Caco-2 (cell line): ENCODE data around the gene MYOF. TPM values are rescaled to one million over a fixed set of nuclear protein-coding genes. Genes with fewer than 3 reads are reported as not detected.

ENCODE experiments used
- BruUV-seq: library from RNA; stranded (reverse); fragments of 400-500 nt; replicated peaks from 2 replicates; lab custom pipeline; 2021; lab: Mats Ljungman, UMichigan
- CTCF ChIA-PET: fragments of 300-600 bp; sonication (Branson Sonifier 250); formaldehyde crosslinking; loops from one replicate; lab custom pipeline; 2022; ENCODE audit warnings: antibody characterized with exemption; lab: Charles Lee
- POLR2A ChIA-PET: fragments of 300-600 bp; sonication (Branson Sonifier 250); formaldehyde crosslinking; loops from one replicate; lab custom pipeline; 2022; ENCODE audit warnings: antibody characterized with exemption; lab: Charles Lee
- DNase-seq, 2 experiments: peaks; one replicate each; pipeline versions ENCODE4 v3.0.0 to v3.0.0-alpha.2; 2020 to 2022
- H3K27me3 ChIP-seq: replicated peaks from 2 replicates; pipeline ENCODE4 v1.6.0; 2011; ENCODE audit warnings: low read length; ENCODE audit not compliant: control insufficient read depth, insufficient read depth
- H3K36me3 ChIP-seq: 2 replicates; pipeline ENCODE4 v1.5.1; 2011; ENCODE audit warnings: low read length; ENCODE audit not compliant: control insufficient read depth, insufficient read depth
- H3K4me1 ChIP-seq: fragments of 250-450 bp; sonication (Bioruptor Pico); 2 replicates; pipeline ENCODE4 v1.5.1; 2020; ENCODE audit warnings: mild to moderate bottlenecking
- H3K4me3 ChIP-seq: 2 replicates; pipeline ENCODE4 v1.5.1; 2011; ENCODE audit warnings: low read depth, mild to moderate bottlenecking, control low read depth, low read length
- H3K9me3 ChIP-seq: fragments of 250-450 bp; sonication (Bioruptor Pico); 2 replicates; pipeline ENCODE4 v1.5.1; 2020; ENCODE audit warnings: mild to moderate bottlenecking, moderate library complexity
- H3K27ac Mint-ChIP-seq: one replicate; pipeline ENCODE4 v1.8.0; 2022; ENCODE audit warnings: mixed read lengths; ENCODE audit not compliant: unreplicated experiment
- H3K27me3 Mint-ChIP-seq: one replicate; pipeline ENCODE4 v1.8.0; 2022; ENCODE audit warnings: mixed read lengths; ENCODE audit not compliant: insufficient read depth, unreplicated experiment
- H3K36me3 Mint-ChIP-seq: one replicate; pipeline ENCODE4 v1.8.0; 2022; ENCODE audit warnings: mild to moderate bottlenecking, mixed read lengths; ENCODE audit not compliant: insufficient read depth, unreplicated experiment
- H3K4me1 Mint-ChIP-seq: one replicate; pipeline ENCODE4 v1.8.0; 2022; ENCODE audit warnings: low read depth, mixed read lengths; ENCODE audit not compliant: unreplicated experiment
- H3K4me3 Mint-ChIP-seq: one replicate; pipeline ENCODE4 v1.8.0; 2022; ENCODE audit warnings: mild to moderate bottlenecking, moderate library complexity, mixed read lengths; ENCODE audit not compliant: unreplicated experiment
- H3K9me3 Mint-ChIP-seq: one replicate; pipeline ENCODE4 v1.8.0; 2022; ENCODE audit warnings: mixed read lengths; ENCODE audit not compliant: unreplicated experiment
- CTCF ChIP-seq, 2 experiments: fragments of 200-600 bp in 1 of 2; IDR thresholded peaks; 1 replicate in 1 of 2; 2 replicates in 1 of 2; pipeline versions ENCODE4 v1.5.1 to v1.8.0; 2011 to 2022; ENCODE audit warnings: antibody characterized with exemption in 1 of 2, control low read depth in 1 of 2, inconsistent platforms in 1 of 2, low read depth in 1 of 2, low read length in 1 of 2, mild to moderate bottlenecking in 1 of 2, moderate library complexity in 1 of 2; ENCODE audit not compliant: insufficient read depth in 1 of 2, severe bottlenecking in 1 of 2, unreplicated experiment in 1 of 2
- intact Hi-C: fragments of 100-400 bp; cut with micrococcal nuclease; formaldehyde crosslinking; loops from one replicate; pipeline ENCODE4 v1.10.0; 2022; ENCODE audit not compliant: unreplicated experiment
- total RNA-seq: library from RNA; stranded (reverse); gene quantifications from 2 replicates; pipeline ENCODE4 v1.2.3, GENCODE V29; 2022

MYOF gene
- total RNA-seq, 1 experiment from 2014 or later: 148 TPM

- H3K9me3 Mint-ChIP-seq: peaks cover 8% of the 10 kb centered on the region
- H3K27me3 ChIP-seq: no peaks in the 10 kb centered on the region
- H3K4me3 ChIP-seq: no peak overlapping the region
- ChIA-PET POLR2A (no interaction called here), CTCF (interaction anchor here (0.7 to 1.3 kb wide), 3 partner anchors 31 to 146 kb away, joined by 3 to 4 read pairs (median 3); partner anchors contain the start of gene MYOF)
- H3K36me3 ChIP-seq: no peaks in the 10 kb centered on the region
- intact Hi-C loops: loop anchor here (5.0 kb wide), 1 partner anchor 39 kb away; no protein-coding TSS in a partner anchor
- H3K27me3 Mint-ChIP-seq: no peaks in the 10 kb centered on the region
- no TSS peak for BruUV-seq
- H3K9me3 ChIP-seq: no peaks in the 10 kb centered on the region
- H3K36me3 Mint-ChIP-seq: peaks cover 94% of the 10 kb centered on the region
- TF ChIP-seq CTCF (IDR thresholded peaks at IDR 0.05; ENCODE audit: insufficient read depth in 1 of 2, low read depth in 1 of 2, low read length in 1 of 2, severe bottlenecking in 1 of 2, unreplicated experiment in 1 of 2): no peak
- H3K4me3 Mint-ChIP-seq: peak overlapping the region; percentile 45
- H3K27ac Mint-ChIP-seq: peak overlapping the region; percentile 83
- H3K4me1 ChIP-seq: peaks cover 40% of the 10 kb centered on the region
- DNase-seq: peak; percentile 54 to 72
- H3K4me1 Mint-ChIP-seq: peaks cover 44% of the 10 kb centered on the region
Observed at GRCh38 chr10:93408783-93409182, 73.4 kb downstream of the MYOF start.

DNA sequence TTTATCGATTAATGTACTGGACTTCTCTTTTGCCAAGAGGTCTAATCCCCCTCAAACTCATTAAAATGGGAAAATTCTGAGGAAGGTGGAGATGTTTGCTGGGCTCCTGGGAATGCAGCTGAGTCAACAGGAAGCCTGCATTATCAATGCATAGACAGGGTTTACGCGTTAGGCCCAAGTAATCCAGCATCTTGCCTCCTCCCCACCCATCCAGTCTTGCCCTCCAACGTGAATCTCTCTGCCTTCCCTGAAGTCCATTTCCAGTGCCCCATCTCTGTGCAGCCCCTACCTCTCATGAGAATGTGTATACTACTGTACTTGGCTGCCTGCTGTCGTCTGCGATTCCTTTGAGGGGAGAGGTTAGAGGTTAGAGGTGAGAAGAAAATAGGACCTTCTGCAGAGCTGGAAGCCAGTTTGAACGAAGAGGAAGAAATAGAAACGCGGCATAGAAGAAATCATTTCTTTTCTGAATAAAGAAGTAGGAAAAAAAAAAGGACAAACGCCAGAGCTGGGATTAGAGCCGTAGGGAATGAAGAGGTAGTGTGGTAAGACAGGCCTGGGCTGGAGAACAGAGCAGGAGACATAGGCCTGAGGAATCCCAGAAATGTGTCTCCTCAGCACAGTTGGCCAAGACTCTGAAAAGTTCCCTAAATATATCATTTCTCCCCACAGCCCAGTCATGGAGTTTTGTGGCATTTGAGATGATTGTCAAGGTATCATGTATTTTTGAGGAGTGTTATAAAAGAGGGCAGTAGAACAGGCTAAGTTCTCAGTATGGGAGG lies 75.6 kb downstream of the MYOF start:
- ChIA-PET CTCF (no interaction called here), POLR2A (interaction anchor here (0.6 kb wide), 1 partner anchor 69 kb away, joined by 4 read pairs; no protein-coding TSS in a partner anchor)
- Histone ChIP-seq H3K27me3 (no peaks in the 10 kb centered on the region), H3K9me3 (no peaks in the 10 kb centered on the region), H3K4me3 (no peak overlapping the region), H3K4me1 (peaks cover 41% of the 10 kb centered on the region), H3K36me3 (no peaks in the 10 kb centered on the region)
- H3K27ac Mint-ChIP-seq: peak overlapping the region; percentile 48
- no peaks in the 10 kb centered on the region for H3K9me3 Mint-ChIP-seq
- H3K4me1 Mint-ChIP-seq: peaks cover 47% of the 10 kb centered on the region
- no TSS peak for BruUV-seq
- H3K36me3 Mint-ChIP-seq: peaks cover 94% of the 10 kb centered on the region
- TF ChIP-seq CTCF (IDR thresholded peaks at IDR 0.05; ENCODE audit: insufficient read depth in 1 of 2, low read depth in 1 of 2, low read length in 1 of 2, severe bottlenecking in 1 of 2, unreplicated experiment in 1 of 2): no peak
- peak overlapping the region; percentile 6 for H3K4me3 Mint-ChIP-seq
- DNase-seq: no peak
- H3K27me3 Mint-ChIP-seq: no peaks in the 10 kb centered on the region
- intact Hi-C loops: loop anchor here (5.0 kb wide), 1 partner anchor 41 kb away; no protein-coding TSS in a partner anchor

- intact Hi-C loops: no loop called here
- no peak overlapping the region for H3K4me3 Mint-ChIP-seq
- POLR2A ChIA-PET: no interaction called here
- H3K4me1 ChIP-seq: peaks cover 32% of the 10 kb centered on the region
- TF ChIP-seq CTCF (IDR thresholded peaks at IDR 0.05; ENCODE audit: insufficient read depth in 1 of 2, low read depth in 1 of 2, low read length in 1 of 2, severe bottlenecking in 1 of 2, unreplicated experiment in 1 of 2): no peak
- DNase-seq: no peak
- H3K9me3 ChIP-seq: no peaks in the 10 kb centered on the region
- H3K36me3 ChIP-seq: no peaks in the 10 kb centered on the region
- no peaks in the 10 kb centered on the region for H3K27me3 Mint-ChIP-seq
- peaks cover 98% of the 10 kb centered on the region for H3K36me3 Mint-ChIP-seq
- no peaks in the 10 kb centered on the region for H3K27me3 ChIP-seq
- no peaks in the 10 kb centered on the region for H3K9me3 Mint-ChIP-seq
- H3K4me1 Mint-ChIP-seq: peaks cover 29% of the 10 kb centered on the region
- BruUV-seq: no TSS peak
- H3K4me3 ChIP-seq: no peak overlapping the region
- no peak overlapping the region for H3K27ac Mint-ChIP-seq
- CTCF ChIA-PET: interaction anchor here (1.4 kb wide), 1 partner anchor 79 kb away, joined by 6 read pairs; the partner anchor contains the start of gene MYOF
Observed at GRCh38 chr10:93404048-93404354, 78.1 kb downstream of the MYOF start.
